IPS DF 6.9 (cell line): Measurements from ENCODE around the gene C11orf65.
"Not testable (repeated sequence)": the region's sequence is repeated elsewhere in the genome, so short reads cannot be mapped to it uniquely, and the experiment has no call there.

ENCODE experiments used
- DNase-seq: peaks from one replicate; pipeline ENCODE4 v3.0.0-alpha.2; 2013; ENCODE audit warnings: low read depth, low spot score
- H3K27ac ChIP-seq: one replicate; pipeline ENCODE4 v1.5.1; 2013; ENCODE audit warnings: low read length, control low read depth
- H3K27me3 ChIP-seq: 2 replicates; pipeline ENCODE4 v1.6.1; 2013; ENCODE audit warnings: mild to moderate bottlenecking, low read length; ENCODE audit not compliant: control insufficient read depth, insufficient read depth
- H3K36me3 ChIP-seq: 2 replicates; pipeline ENCODE4 v1.6.1; 2013; ENCODE audit warnings: low read length; ENCODE audit not compliant: control insufficient read depth, insufficient read depth
- H3K4me1 ChIP-seq: 2 replicates; pipeline ENCODE4 v1.6.1; 2013; ENCODE audit warnings: low read length; ENCODE audit not compliant: control insufficient read depth, insufficient read depth
- H3K4me3 ChIP-seq: 2 replicates; pipeline ENCODE4 v1.5.1; 2013; ENCODE audit warnings: mild to moderate bottlenecking, low read length
- H3K9me3 ChIP-seq: 2 replicates; pipeline ENCODE4 v1.6.1; 2013; ENCODE audit warnings: low read length, inconsistent platforms; ENCODE audit not compliant: control insufficient read depth, insufficient read depth
- WGBS: extraction: QIAGEN DNeasy Blood & Tissue Kit; methylation state at CpG from one replicate; pipeline ENCODE4 v1.1.7; 2013; ENCODE audit warnings: mixed read lengths, missing lambda C conversion rate; ENCODE audit not compliant: insufficient read length, insufficient coverage; 5-methylcytosine and 5-hydroxymethylcytosine counted together

C11orf65 gene

GRCh38 chr11:108474664-108475463, 7.5 kb upstream of the C11orf65 start:
- H3K36me3 ChIP-seq = no peaks in the 10 kb centered on the region
- H3K4me3 ChIP-seq = no peak overlapping the region
- no peaks in the 10 kb centered on the region for H3K9me3 ChIP-seq
- H3K27me3 ChIP-seq = no peaks in the 10 kb centered on the region
- WGBS = no CpG with 5 or more reads among the region's 11 CpGs
- H3K4me1 ChIP-seq = no peaks in the 10 kb centered on the region
- DNase-seq = no peak
- H3K27ac ChIP-seq = no peak overlapping the region

- H3K27me3 ChIP-seq = no peaks in the 10 kb centered on the region
- WGBS = no CpG with 5 or more reads among the region's 1 CpG
- H3K4me1 ChIP-seq = no peaks in the 10 kb centered on the region
- no peaks in the 10 kb centered on the region for H3K36me3 ChIP-seq
- H3K27ac ChIP-seq = no peak overlapping the region
- H3K9me3 ChIP-seq = no peaks in the 10 kb centered on the region
- DNase-seq = no peak
- H3K4me3 ChIP-seq = no peak overlapping the region
Observed at GRCh38 chr11:108472681-108473080, 5.4 kb upstream of the C11orf65 start.

DNA sequence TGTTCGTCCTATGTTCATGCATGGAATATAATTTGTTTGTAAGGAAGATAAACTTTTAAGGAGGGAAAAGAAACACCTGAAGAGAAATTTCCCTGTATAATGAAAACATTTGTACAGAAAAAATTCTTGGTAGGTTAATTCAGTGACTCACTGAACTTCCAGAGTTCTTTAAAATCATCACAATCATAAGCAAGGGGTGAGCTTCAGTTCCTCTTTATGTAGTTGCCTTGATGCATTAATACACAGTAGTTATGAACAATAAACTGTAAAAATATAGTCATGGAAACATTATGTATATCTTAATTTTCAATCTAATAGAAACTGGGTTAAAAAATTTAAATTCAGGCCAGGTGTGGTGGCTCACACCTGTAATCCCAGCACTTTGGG, 1.1 kb upstream of the C11orf65 start:
- no peaks in the 10 kb centered on the region for H3K9me3 ChIP-seq
- H3K27ac ChIP-seq = no peak overlapping the region
- no peaks in the 10 kb centered on the region for H3K4me1 ChIP-seq
- WGBS = no CpG with 5 or more reads among the region's 1 CpG
- no peaks in the 10 kb centered on the region for H3K27me3 ChIP-seq
- H3K36me3 ChIP-seq = no peaks in the 10 kb centered on the region
- DNase-seq = no peak
- H3K4me3 ChIP-seq = no peak overlapping the region

DNA sequence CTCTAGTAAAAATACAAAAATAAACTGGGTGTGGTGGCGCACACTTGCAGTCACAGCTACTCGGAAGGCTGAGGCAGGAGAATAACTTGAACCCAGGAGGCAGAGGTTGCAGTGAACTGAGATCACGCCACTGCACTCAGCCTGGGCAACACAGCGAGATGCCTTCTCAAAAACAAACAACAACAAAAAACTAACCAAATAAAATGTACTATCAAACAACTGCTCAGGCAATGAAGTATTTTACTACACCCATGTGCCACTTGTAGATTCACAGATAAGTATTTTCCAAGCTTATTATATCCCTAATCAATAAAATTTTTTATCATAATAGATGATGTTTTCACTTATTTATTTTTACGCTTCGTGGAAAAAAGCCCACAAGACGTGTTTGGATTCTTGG, 924 bp downstream of the C11orf65 start:
- Histone ChIP-seq H3K4me3 (no peak overlapping the region; the same call in 1 of the 2 replicates), H3K4me1 (no peaks in the 10 kb centered on the region), H3K9me3 (no peaks in the 10 kb centered on the region), H3K27me3 (no peaks in the 10 kb centered on the region), H3K27ac (no peak overlapping the region), H3K36me3 (no peaks in the 10 kb centered on the region)
- no peak for DNase-seq
- no CpG with 5 or more reads among the region's 7 CpGs for WGBS

DNA sequence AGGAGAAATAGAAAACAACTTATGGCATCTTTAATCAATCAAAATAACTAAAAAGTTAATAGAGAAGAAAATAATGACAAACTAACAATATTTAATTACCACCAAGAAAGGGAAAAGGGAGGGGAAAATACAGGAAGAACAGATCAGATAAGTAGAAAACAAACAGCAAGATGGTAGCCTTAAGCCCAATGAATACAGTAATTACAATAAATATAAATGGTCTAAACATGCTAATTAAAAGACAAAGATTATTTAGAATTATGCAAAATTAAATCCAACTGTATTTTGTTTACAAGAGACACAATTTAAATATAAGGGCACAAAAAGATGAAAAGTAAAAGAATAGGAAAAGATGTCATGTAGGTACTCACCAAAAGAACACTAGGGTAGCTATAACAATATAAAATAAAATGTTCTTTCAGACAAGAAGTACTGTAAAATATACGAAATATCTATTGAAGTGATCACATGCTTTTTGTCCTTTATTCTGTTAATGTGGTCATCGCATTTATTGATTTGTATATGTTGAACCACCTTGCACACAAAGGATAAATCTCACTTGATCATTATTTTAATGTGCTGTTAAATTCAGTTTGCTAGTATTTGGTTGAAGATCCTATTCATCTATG, 14.0 kb downstream of the C11orf65 start:
- no peak for DNase-seq
- H3K4me1 ChIP-seq = no peaks in the 10 kb centered on the region
- H3K27ac ChIP-seq = no peak overlapping the region
- no peaks in the 10 kb centered on the region for H3K36me3 ChIP-seq
- no peak overlapping the region for H3K4me3 ChIP-seq
- no peaks in the 10 kb centered on the region for H3K9me3 ChIP-seq
- H3K27me3 ChIP-seq = no peaks in the 10 kb centered on the region
- WGBS = no CpG with 5 or more reads among the region's 2 CpGs

- H3K27ac ChIP-seq, H3K27me3 ChIP-seq, H3K9me3 ChIP-seq, H3K4me1 ChIP-seq, H3K36me3 ChIP-seq, H3K4me3 ChIP-seq, DNase-seq: not testable (repeated sequence)
- WGBS = no CpG with 5 or more reads among the region's 4 CpGs
Observed at GRCh38 chr11:108441445-108441844, 25.9 kb downstream of the C11orf65 start.

DNA sequence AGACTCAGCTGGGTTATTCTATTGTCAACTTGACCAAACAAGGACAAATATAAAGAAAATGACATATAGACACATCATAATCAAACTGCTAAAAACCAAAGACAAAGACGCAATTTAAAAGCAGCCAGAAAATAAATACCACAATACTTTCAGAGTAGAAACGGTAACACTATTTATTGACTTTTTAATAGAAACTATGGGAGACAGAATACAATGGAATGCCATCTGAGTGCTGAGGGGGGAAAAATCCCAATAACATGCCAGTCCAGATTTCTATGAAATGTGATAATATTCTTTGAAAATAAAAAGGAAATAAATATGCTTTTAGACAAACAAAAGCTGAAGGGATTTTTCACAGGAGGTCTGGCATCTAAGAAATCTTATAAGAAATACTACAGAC, 30.7 kb downstream of the C11orf65 start:
- no peak overlapping the region for H3K4me3 ChIP-seq
- no peaks in the 10 kb centered on the region for H3K4me1 ChIP-seq
- no peaks in the 10 kb centered on the region for H3K36me3 ChIP-seq
- no peaks in the 10 kb centered on the region for H3K27me3 ChIP-seq
- no peaks in the 10 kb centered on the region for H3K9me3 ChIP-seq
- WGBS = no CpG with 5 or more reads among the region's 2 CpGs
- DNase-seq = no peak
- no peak overlapping the region for H3K27ac ChIP-seq

DNA sequence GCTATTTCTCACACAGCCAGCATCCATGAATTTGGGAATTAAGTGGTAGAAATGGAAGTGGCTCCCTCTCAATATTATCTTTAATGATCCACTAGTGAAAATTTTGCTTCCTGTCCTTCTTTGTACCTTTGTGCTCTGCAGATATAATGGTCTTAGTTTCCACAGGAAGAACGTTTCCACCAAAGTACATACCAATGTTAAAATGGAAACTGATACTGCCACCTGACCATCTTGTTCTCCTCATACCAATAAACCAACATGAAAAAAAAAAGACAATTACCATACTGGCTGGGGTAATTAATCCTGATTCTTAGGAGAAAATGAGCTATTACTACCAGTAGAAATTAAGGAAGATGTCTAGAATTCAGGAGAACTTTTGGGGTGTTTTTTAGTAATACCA, 32.3 kb downstream of the C11orf65 start:
- Histone ChIP-seq H3K9me3 (no peaks in the 10 kb centered on the region), H3K27ac (no peak overlapping the region), H3K27me3 (no peaks in the 10 kb centered on the region), H3K36me3 (no peaks in the 10 kb centered on the region), H3K4me1 (no peaks in the 10 kb centered on the region), H3K4me3 (no peak overlapping the region)
- WGBS = no CpG with 5 or more reads among the region's 1 CpG
- DNase-seq = no peak

DNA sequence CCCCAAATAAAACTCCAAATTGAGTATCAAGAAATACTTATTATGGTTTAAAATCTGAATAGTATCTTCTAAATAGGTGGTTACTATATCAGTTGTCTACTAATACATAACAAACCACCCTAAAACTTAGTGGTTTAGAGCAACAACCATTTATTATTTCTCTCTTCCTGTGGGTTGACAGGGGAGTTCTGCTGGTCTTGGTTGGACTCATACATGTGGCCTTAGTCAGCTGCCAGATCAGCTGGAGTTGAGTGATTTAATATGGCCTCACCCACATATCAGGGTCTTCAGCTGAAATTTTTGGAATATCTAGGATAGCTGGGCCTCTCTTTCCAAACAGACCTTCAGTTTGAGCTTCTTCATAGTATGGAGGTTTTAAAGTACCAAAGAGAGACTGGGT, 34.5 kb downstream of the C11orf65 start:
- H3K4me1 ChIP-seq = no peaks in the 10 kb centered on the region
- no peak for DNase-seq
- H3K36me3 ChIP-seq = no peaks in the 10 kb centered on the region
- no peak overlapping the region for H3K27ac ChIP-seq
- H3K4me3 ChIP-seq = no peak overlapping the region
- H3K9me3 ChIP-seq = no peaks in the 10 kb centered on the region
- no peaks in the 10 kb centered on the region for H3K27me3 ChIP-seq

- WGBS = no CpG with 5 or more reads among the region's 1 CpG
- no peaks in the 10 kb centered on the region for H3K27me3 ChIP-seq
- H3K27ac ChIP-seq = no peak overlapping the region
Observed at GRCh38 chr11:108431997-108432396, 35.3 kb downstream of the C11orf65 start.

GRCh38 chr11:108431370-108431769, 36.0 kb downstream of the C11orf65 start:
- no CpG with 5 or more reads among the region's 1 CpG for WGBS

More at GRCh38 chr11:108431997-108432396, 35.3 kb downstream of the C11orf65 start:
- Histone ChIP-seq H3K36me3 (no peaks in the 10 kb centered on the region), H3K4me1 (no peaks in the 10 kb centered on the region), H3K9me3 (no peaks in the 10 kb centered on the region), H3K4me3 (no peak overlapping the region)
- no peak for DNase-seq

More at GRCh38 chr11:108431370-108431769, 36.0 kb downstream of the C11orf65 start:
- no peaks in the 10 kb centered on the region for H3K4me1 ChIP-seq
- H3K4me3 ChIP-seq = no peak overlapping the region
- H3K9me3 ChIP-seq = no peaks in the 10 kb centered on the region
- H3K27ac ChIP-seq = no peak overlapping the region
- no peaks in the 10 kb centered on the region for H3K36me3 ChIP-seq
- no peaks in the 10 kb centered on the region for H3K27me3 ChIP-seq
- DNase-seq = no peak
